Right ventricle myocardium superior (tissue), 1 donor: ENCODE measurements around the gene TBC1D20. TPM values are rescaled to one million over a fixed set of nuclear protein-coding genes. Genes with fewer than 3 reads are reported as not detected.
A peak's percentile ranks its signal among the peaks of the same experiment; 100 is the strongest.

Source experiments
- ATAC-seq: fragments of 200-7000 bp; cut with Tn5 transposase; one replicate; pipeline ENCODE4 v1.9.1; 2020; ENCODE audit warnings: mild to moderate bottlenecking; ENCODE audit not compliant: poor library complexity
- DNase-seq: peaks from one replicate; pipeline ENCODE4 v3.0.0-alpha.2; 2020
- intact Hi-C: fragments of 100-400 bp; cut with DNase I; formaldehyde crosslinking; loops from one replicate; pipeline ENCODE4 v1.11.2; 2022
- total RNA-seq: library from RNA; stranded (reverse); fragmentation: NEBNext Ultra II Directional; extraction: Animal tissue kit (Norgen Biotek cat#: 25700); gene quantifications from one replicate; pipeline ENCODE4 v1.2.1, GENCODE V29; 2021
- donor health status: DM: no; HTN: yes; CAD: no; lungs with severe emphysema.

The TBC1D20 gene
- total RNA-seq, 1 donor from 2014 or later, result 23.1 TPM

- intact Hi-C loops, result no loop called here
- ATAC-seq (peak; percentile 50), DNase-seq (no peak)
Measured at GRCh38 chr20:444862-445426, 17.4 kb downstream of the TBC1D20 start.

- no peak for ATAC-seq
- intact Hi-C loops, result no loop called here
Measured at GRCh38 chr20:444117-444516, 18.2 kb downstream of the TBC1D20 start.

GRCh38 chr20:443223-443775 lies 19.0 kb downstream of the TBC1D20 start:
- DNase-seq (no peak), ATAC-seq (no peak)
- intact Hi-C loops, result no loop called here

More at GRCh38 chr20:444117-444516, 18.2 kb downstream of the TBC1D20 start:
- no peak for DNase-seq

- ATAC-seq, result no peak
- intact Hi-C loops, result no loop called here
- no peak for DNase-seq
Measured at GRCh38 chr20:440636-441035, 21.7 kb downstream of the TBC1D20 start.

- intact Hi-C loops, result no loop called here
- DNase-seq (no peak), ATAC-seq (no peak)
Measured at GRCh38 chr20:440148-440547, 22.2 kb downstream of the TBC1D20 start.

- intact Hi-C loops, result no loop called here
- DNase-seq (peak; percentile 65), ATAC-seq (peak; percentile 44)
Measured at GRCh38 chr20:438571-439469, 23.5 kb downstream of the TBC1D20 start.

GRCh38 chr20:437787-438486 lies 24.4 kb downstream of the TBC1D20 start:
- intact Hi-C loops, result no loop called here
- ATAC-seq, result no peak

GRCh38 chr20:436476-436875 lies 25.9 kb downstream of the TBC1D20 start:
- ATAC-seq (no peak), DNase-seq (no peak)
- intact Hi-C loops, result no loop called here

More at GRCh38 chr20:437787-438486, 24.4 kb downstream of the TBC1D20 start:
- no peak for DNase-seq

- ATAC-seq (no peak), DNase-seq (no peak)
- intact Hi-C loops, result no loop called here
Measured at GRCh38 chr20:435558-435957, 26.8 kb downstream of the TBC1D20 start.

- intact Hi-C loops, result no loop called here
- ATAC-seq (no peak), DNase-seq (no peak)
Measured at GRCh38 chr20:434661-435419, 27.5 kb downstream of the TBC1D20 start.

- intact Hi-C loops, result no loop called here
- ATAC-seq (no peak), DNase-seq (no peak)
Measured at GRCh38 chr20:434221-434620, 28.1 kb downstream of the TBC1D20 start.

GRCh38 chr20:433300-433975 lies 28.9 kb downstream of the TBC1D20 start:
- ATAC-seq, result no peak
- no peak for DNase-seq
- intact Hi-C loops, result no loop called here

GRCh38 chr20:432677-433299 lies 29.5 kb downstream of the TBC1D20 start:
- intact Hi-C loops, result no loop called here
- peak; percentile 41 for ATAC-seq
- DNase-seq, result no peak

- intact Hi-C loops, result no loop called here
- ATAC-seq, result no peak
- no peak for DNase-seq
Measured at GRCh38 chr20:432208-432607, 30.1 kb downstream of the TBC1D20 start.

- intact Hi-C loops, result no loop called here
- ATAC-seq (peak; percentile 31), DNase-seq (peak; percentile 58)
Measured at GRCh38 chr20:431012-431904, 31.1 kb downstream of the TBC1D20 start.

GRCh38 chr20:430091-430999 lies 32.0 kb downstream of the TBC1D20 start:
- no peak for DNase-seq
- no peak for ATAC-seq
- intact Hi-C loops, result no loop called here
